HK-2 (cell line): Measurements from ENCODE around the gene A2ML1.
"Not testable (repeated sequence)": the region's sequence is repeated elsewhere in the genome, so short reads cannot be mapped to it uniquely, and the experiment has no call there.

Experiments
- DNase-seq: peaks from one replicate; pipeline ENCODE4 v3.0.0-alpha.2; 2018; ENCODE audit not compliant: unreplicated experiment

Gene A2ML1

DNA sequence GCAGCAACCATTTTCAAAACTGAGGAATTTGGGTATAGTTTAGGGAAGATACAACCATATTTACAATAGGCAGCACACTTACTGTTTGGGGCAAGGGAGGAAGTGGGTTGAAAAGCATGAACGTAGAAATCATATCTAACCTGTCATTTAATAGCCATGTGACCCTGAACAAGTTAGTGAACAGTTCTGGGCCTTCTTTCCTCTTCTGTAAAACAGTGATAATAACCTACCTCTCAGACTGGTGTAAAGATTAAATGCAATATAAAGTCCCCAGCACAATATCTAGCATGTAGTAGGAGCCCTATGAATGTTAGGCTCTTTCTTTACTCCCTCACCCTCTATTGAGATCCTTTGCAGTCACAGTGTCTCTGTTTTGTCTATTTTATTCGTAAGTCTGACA lies 33.5 kb downstream of the A2ML1 start:
- no peak for DNase-seq

- DNase-seq = not testable (repeated sequence)
Observed at GRCh38 chr12:8859448-8859847, 37.0 kb downstream of the A2ML1 start.

- peak; percentile 5 for DNase-seq
Observed at GRCh38 chr12:8860165-8860961, 37.9 kb downstream of the A2ML1 start.

GRCh38 chr12:8866429-8866828 lies 44.0 kb downstream of the A2ML1 start:
- no peak for DNase-seq

GRCh38 chr12:8867009-8867408 lies 44.6 kb downstream of the A2ML1 start:
- no peak for DNase-seq

- no peak for DNase-seq
Observed at GRCh38 chr12:8867786-8868185, 45.4 kb downstream of the A2ML1 start.

GRCh38 chr12:8870586-8870985 lies 48.2 kb downstream of the A2ML1 start:
- DNase-seq = no peak

- DNase-seq = no peak
Observed at GRCh38 chr12:8871068-8871467, 48.6 kb downstream of the A2ML1 start.

DNA sequence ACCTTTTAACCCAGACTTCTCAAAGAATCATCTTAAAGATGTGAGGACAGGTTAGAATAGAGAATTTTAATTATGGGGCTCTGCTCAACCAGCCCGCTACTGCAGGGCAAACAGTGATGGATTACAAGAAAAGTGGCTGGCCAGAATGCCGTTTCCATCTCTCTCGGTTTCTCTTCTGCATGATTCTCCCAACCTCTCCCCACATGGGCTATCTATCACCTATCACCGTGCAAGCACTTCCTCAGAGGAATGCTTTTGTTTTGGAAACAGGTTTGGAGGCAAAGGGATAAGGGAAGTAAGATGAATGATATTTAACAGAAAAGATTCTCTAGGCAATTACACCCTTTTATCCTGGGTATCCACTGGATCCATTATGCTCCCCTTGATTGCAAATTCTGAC lies 54.5 kb downstream of the A2ML1 start:
- no peak for DNase-seq

GRCh38 chr12:8886502-8887284 lies 64.3 kb downstream of the A2ML1 start:
- no peak for DNase-seq

DNA sequence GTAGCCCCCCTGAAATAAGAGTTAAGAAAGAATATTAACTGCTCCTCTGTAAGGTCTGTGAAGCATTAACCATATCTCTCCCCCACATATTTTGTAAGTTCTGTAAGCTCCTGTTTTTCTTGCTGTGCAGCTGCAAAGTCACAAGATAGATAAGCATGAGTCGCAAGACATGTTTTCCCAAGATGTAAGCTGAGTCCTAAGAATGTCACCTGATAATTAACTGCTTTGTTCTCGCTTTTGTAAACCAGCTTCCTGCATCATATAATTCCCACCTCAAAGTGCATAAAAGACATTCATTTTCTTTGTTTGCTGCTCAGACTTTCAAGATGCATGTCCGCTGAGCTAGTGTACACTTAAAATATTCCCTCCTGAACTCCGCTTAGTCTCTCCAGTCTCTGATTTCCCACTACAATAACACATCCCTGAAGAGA lies 64.9 kb downstream of the A2ML1 start:
- no peak for DNase-seq

DNA sequence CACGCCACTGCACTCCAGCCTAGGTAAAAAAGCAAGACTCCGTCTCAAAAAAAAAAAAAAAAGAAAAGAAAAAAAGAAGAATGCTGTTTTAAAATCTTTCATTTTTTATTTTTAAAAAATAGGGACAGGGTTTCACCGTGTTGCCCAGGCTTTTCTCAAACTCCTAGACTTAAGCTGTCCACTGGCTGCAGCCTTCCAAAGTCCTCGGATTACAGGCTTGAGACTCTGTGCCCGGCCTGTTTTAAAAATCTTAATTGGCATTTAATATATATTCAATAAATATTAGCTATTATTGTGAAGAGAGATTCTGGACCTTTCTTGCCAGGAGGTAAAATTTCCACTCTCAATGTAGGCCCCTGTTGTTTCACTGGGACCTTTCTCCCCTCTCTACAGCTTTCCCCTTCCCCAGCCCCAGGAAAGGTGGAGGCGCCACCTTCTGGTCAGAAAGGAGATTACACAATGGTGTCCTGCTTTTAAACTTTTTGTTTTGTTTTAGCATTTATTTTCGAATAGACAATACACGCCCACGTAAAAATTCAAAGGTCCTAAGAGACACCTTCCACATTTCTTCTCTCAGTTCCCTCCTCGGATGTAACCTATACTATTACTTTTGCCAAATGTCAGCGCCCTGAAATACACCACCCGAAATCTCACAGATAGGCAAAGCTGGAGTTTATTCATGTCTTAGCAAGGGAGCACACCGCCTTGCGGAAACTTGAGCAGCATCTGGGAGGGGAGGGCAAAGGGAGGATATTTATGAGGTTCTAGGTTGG lies 68.1 kb downstream of the A2ML1 start:
- peak; percentile 29 for DNase-seq

GRCh38 chr12:8891976-8892375 lies 69.6 kb downstream of the A2ML1 start:
- no peak for DNase-seq

DNA sequence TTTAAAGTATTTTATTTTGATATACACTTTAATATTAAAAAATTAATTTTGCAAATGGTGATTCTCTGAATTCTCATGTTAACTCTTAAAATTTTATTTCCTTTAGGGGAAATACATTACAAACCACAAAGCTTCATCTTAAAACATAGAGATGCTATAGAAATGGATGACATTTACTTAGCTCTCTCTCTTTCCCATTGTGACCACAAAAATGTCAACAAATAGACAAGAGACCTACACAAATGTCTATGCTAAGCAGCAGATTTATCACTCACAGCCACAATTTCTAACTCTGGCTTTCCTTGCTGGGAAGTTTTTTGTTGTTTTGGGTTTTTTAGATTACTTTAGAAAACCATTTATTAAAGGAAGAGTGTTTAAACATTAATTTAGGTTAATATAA lies 72.0 kb downstream of the A2ML1 start:
- DNase-seq = no peak

GRCh38 chr12:8894986-8895385 lies 72.6 kb downstream of the A2ML1 start:
- DNase-seq = no peak

DNA sequence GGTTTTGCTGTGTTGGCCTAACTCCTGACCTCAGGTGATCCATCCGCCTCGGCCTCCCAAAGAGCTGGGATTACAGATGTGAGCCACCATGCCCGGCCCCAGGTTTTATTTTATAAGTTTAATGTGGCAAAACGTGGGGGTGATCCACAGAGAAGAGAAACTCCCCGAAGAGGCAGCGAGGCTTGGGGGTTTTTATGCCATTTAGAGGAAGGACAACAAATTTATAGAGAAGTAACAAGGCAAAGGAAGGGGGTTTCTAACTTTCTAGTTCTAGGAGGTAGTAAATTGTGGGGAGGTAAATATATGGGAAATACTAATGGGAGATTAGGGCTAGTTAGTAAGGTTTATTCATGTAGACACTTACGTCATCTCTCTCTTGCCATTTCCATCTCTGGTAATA lies 74.7 kb downstream of the A2ML1 start:
- no peak for DNase-seq

GRCh38 chr12:8899830-8900229 lies 77.4 kb downstream of the A2ML1 start:
- no peak for DNase-seq

GRCh38 chr12:8902703-8903102 lies 80.3 kb downstream of the A2ML1 start:
- DNase-seq = not testable (repeated sequence)

DNA sequence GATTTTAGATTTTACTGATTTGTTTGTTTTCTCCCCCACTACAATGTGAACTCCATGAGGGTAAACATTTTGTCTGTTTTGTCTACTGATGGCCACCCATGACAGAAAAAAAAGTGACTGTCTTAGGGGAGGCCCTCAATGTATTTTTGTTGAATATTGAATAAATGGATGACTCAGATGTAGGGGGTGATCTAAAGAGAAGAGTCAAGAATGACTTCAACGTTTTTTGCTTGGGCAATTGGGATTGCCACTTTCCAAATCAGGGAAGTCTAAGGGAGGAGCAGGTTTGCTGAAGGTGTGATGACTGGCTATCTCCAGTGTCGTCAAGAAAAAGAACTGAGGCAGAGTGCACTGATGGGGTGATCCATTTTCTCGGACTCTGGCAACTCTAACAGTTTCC lies 81.2 kb downstream of the A2ML1 start:
- no peak for DNase-seq

- no peak for DNase-seq
Observed at GRCh38 chr12:8904665-8905064, 82.2 kb downstream of the A2ML1 start.

DNA sequence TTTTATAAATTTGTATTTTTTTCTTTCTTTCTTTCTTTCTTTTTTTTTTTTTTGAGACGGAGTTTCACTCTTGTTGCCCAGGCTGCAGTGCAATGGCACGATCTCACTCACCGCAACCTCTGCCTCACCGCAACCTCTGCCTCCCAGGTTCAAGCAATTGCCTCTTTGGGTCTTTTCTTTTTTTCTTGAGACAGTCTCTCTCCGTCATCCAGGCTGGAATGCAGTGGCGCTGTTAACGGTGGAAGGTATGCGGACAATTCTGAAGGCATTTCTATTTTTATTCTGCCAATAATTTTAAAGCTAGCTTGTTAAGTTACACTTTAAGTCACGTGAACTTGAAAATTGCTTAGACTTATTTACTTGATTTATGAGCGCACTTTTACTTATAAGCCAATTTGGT lies 83.1 kb downstream of the A2ML1 start:
- no peak for DNase-seq
